MM.1S (cell line): Measurements from ENCODE around the gene RGS6.

Experiments used
- DNase-seq: peaks from one replicate; pipeline ENCODE4 v3.0.0-alpha.2; 2015
- H2AFZ ChIP-seq: fragments of 300-600 bp; sonication (generic); 2 replicates; pipeline ENCODE4 v1.6.0; 2016; ENCODE audit warnings: antibody characterized with exemption, low read length
- H3F3A ChIP-seq: fragments of 300-600 bp; sonication (generic); 2 replicates; pipeline ENCODE4 v1.6.1; 2016; ENCODE audit warnings: mild to moderate bottlenecking, antibody characterized with exemption, low read length, moderate library complexity, mixed read lengths; ENCODE audit not compliant: insufficient read depth
- H3K27ac ChIP-seq: fragments of 300-600 bp; sonication (generic); 2 replicates; pipeline ENCODE4 v1.5.1; 2016; ENCODE audit warnings: mild to moderate bottlenecking, low read length
- H3K27me3 ChIP-seq: fragments of 300-600 bp; sonication (generic); replicated peaks from 2 replicates; pipeline ENCODE4 v1.6.0; 2016; ENCODE audit warnings: low read length; ENCODE audit not compliant: insufficient read depth
- H3K36me3 ChIP-seq: fragments of 300-600 bp; sonication (generic); replicated peaks from 2 replicates; pipeline ENCODE4 v1.6.1; 2016; ENCODE audit warnings: mild to moderate bottlenecking, low read length, mixed read lengths; ENCODE audit not compliant: insufficient read depth
- H3K4me1 ChIP-seq: fragments of 300-600 bp; sonication (generic); 2 replicates; pipeline ENCODE4 v1.6.1; 2016; ENCODE audit warnings: low read length, mixed read lengths
- H3K4me2 ChIP-seq: fragments of 300-600 bp; sonication (generic); 2 replicates; pipeline ENCODE4 v1.6.0; 2016; ENCODE audit warnings: low read depth, low read length
- H3K4me3 ChIP-seq: fragments of 300-600 bp; sonication (generic); 2 replicates; pipeline ENCODE4 v1.5.1; 2016; ENCODE audit warnings: low read length, mixed read lengths
- H3K79me2 ChIP-seq: fragments of 300-600 bp; sonication (generic); 2 replicates; pipeline ENCODE4 v1.6.1; 2016; ENCODE audit warnings: mixed run types, low read length, mixed read lengths
- H3K9ac ChIP-seq: fragments of 300-600 bp; sonication (generic); 2 replicates; pipeline ENCODE4 v1.6.1; 2016; ENCODE audit warnings: low read length, mixed read lengths
- H3K9me2 ChIP-seq: fragments of 300-600 bp; sonication (generic); replicated peaks from 2 replicates; pipeline ENCODE4 v1.6.1; 2016; ENCODE audit warnings: mild to moderate bottlenecking, low read length, mixed read lengths; ENCODE audit not compliant: insufficient read depth
- H3K9me3 ChIP-seq: fragments of 300-600 bp; sonication (generic); replicated peaks from 2 replicates; pipeline ENCODE4 v1.6.1; 2016; ENCODE audit warnings: mild to moderate bottlenecking, low read length, mixed read lengths; ENCODE audit not compliant: insufficient read depth
- H4K20me1 ChIP-seq: fragments of 300-600 bp; sonication (generic); 2 replicates; pipeline ENCODE4 v1.6.1; 2016; ENCODE audit warnings: mild to moderate bottlenecking, low read length, moderate library complexity, mixed read lengths; ENCODE audit not compliant: insufficient read depth
- CTCF ChIP-seq: fragments of 300-600 bp; sonication (generic); IDR thresholded peaks from 2 replicates; pipeline ENCODE4 v1.5.1; 2016; ENCODE audit warnings: antibody characterized with exemption, low read length, mixed read lengths
- EZH2 ChIP-seq: fragments of 300-600 bp; sonication (generic); optimal IDR thresholded peaks from 2 replicates; pipeline ENCODE3; 2017; ENCODE audit warnings: low read depth, mild to moderate bottlenecking, antibody characterized with exemption, low read length, mixed read lengths
- EZH2phosphoT487 ChIP-seq: fragments of 300-600 bp; sonication (generic); IDR thresholded peaks from 2 replicates; pipeline ENCODE4 v1.6.1; 2018; ENCODE audit warnings: antibody characterized with exemption, low read length

RGS6 gene

GRCh38 chr14:72525087-72525915 lies 593.1 kb downstream of the RGS6 start:
- H3F3A ChIP-seq, result peaks cover 20% of the 10 kb centered on the region
- no peak overlapping the region for H3K27ac ChIP-seq
- H3K4me1 ChIP-seq, result peaks cover 41% of the 10 kb centered on the region
- H4K20me1 ChIP-seq, result no peaks in the 10 kb centered on the region
- no peak overlapping the region for H3K9ac ChIP-seq
- H3K9me3 ChIP-seq, result no peaks in the 10 kb centered on the region
- no peaks in the 10 kb centered on the region for H3K36me3 ChIP-seq
- H3K4me2 ChIP-seq, result no peak overlapping the region
- H2AFZ ChIP-seq, result no peak overlapping the region
- no peaks in the 10 kb centered on the region for H3K9me2 ChIP-seq
- H3K4me3 ChIP-seq, result no peak overlapping the region
- H3K27me3 ChIP-seq, result no peaks in the 10 kb centered on the region
- H3K79me2 ChIP-seq, result no peaks in the 10 kb centered on the region
- TF ChIP-seq CTCF (no peak), EZH2 (no peak), EZH2phosphoT487 (no peak)
- no peak for DNase-seq

- H3K4me1 ChIP-seq, result peaks cover 28% of the 10 kb centered on the region
- H2AFZ ChIP-seq, result no peak overlapping the region
- H3K4me3 ChIP-seq, result no peak overlapping the region
- 0 out of 2 replicates have a peak, but pooled peaks cover 4% of the 10 kb centered on the region for H3F3A ChIP-seq
- no peak for TF ChIP-seq EZH2phosphoT487
- TF ChIP-seq EZH2, result no peak
- no peak for TF ChIP-seq CTCF
- no peak for DNase-seq
- no peaks in the 10 kb centered on the region for H3K9me2 ChIP-seq
- H3K36me3 ChIP-seq, result no peaks in the 10 kb centered on the region
- no peak overlapping the region for H3K4me2 ChIP-seq
- no peaks in the 10 kb centered on the region for H3K79me2 ChIP-seq
- no peak overlapping the region for H3K9ac ChIP-seq
- H3K9me3 ChIP-seq, result no peaks in the 10 kb centered on the region
- H3K27me3 ChIP-seq, result no peaks in the 10 kb centered on the region
- no peak overlapping the region for H3K27ac ChIP-seq
- H4K20me1 ChIP-seq, result no peaks in the 10 kb centered on the region
These were observed 595.4 kb downstream of the RGS6 start for GRCh38 chr14:72527591-72527990.

- H3K4me2 ChIP-seq, result no peak overlapping the region
- H3K4me3 ChIP-seq, result no peak overlapping the region
- no peak overlapping the region for H3K9ac ChIP-seq
- H3K9me2 ChIP-seq, result no peaks in the 10 kb centered on the region
- TF ChIP-seq CTCF (no peak), EZH2 (no peak), EZH2phosphoT487 (no peak)
- no peaks in the 10 kb centered on the region for H3K27me3 ChIP-seq
- no peak overlapping the region for H3K27ac ChIP-seq
- H3K9me3 ChIP-seq, result no peaks in the 10 kb centered on the region
- H4K20me1 ChIP-seq, result no peaks in the 10 kb centered on the region
- H3F3A ChIP-seq, result peaks cover 11% of the 10 kb centered on the region; the same call in 1 of the 2 replicates
- no peaks in the 10 kb centered on the region for H3K79me2 ChIP-seq
- no peak overlapping the region for H2AFZ ChIP-seq
- DNase-seq, result no peak
- H3K36me3 ChIP-seq, result no peaks in the 10 kb centered on the region
- peaks cover 22% of the 10 kb centered on the region for H3K4me1 ChIP-seq
These were observed 596.0 kb downstream of the RGS6 start for GRCh38 chr14:72528059-72528862.
